H9 (cell line): ENCODE measurements around the gene TELO2. TPM values are rescaled to one million over a fixed set of nuclear protein-coding genes. Genes with fewer than 3 reads are reported as not detected.

ENCODE experiments used
- DNase-seq: peaks from one replicate; pipeline ENCODE4 v3.0.0-alpha.2; 2017
- H2AFZ ChIP-seq: one replicate; pipeline ENCODE4 v1.6.1; 2013; ENCODE audit warnings: mild to moderate bottlenecking, low read length, control low read depth, moderate library complexity
- H2AK5ac ChIP-seq: 2 replicates; pipeline ENCODE4 v1.6.1; 2013; ENCODE audit warnings: low read length, control low read depth, mixed read lengths; ENCODE audit not compliant: insufficient read length
- H2BK120ac ChIP-seq: one replicate; pipeline ENCODE4 v1.6.1; 2013; ENCODE audit warnings: low read depth, mild to moderate bottlenecking, low read length, control low read depth, inconsistent platforms; ENCODE audit not compliant: poor library complexity, severe bottlenecking
- H2BK12ac ChIP-seq: 2 replicates; pipeline ENCODE4 v1.6.1; 2013; ENCODE audit warnings: low read length, control low read depth, mixed read lengths, low read depth; ENCODE audit not compliant: insufficient read length
- H2BK15ac ChIP-seq: 2 replicates; pipeline ENCODE4 v1.6.1; 2013; ENCODE audit warnings: low read depth, low read length, control low read depth
- H2BK20ac ChIP-seq: one replicate; pipeline ENCODE4 v1.6.1; 2013; ENCODE audit warnings: low read depth, mild to moderate bottlenecking, low read length, control low read depth, inconsistent platforms; ENCODE audit not compliant: poor library complexity, severe bottlenecking
- H2BK5ac ChIP-seq: 2 replicates; pipeline ENCODE4 v1.6.1; 2013; ENCODE audit warnings: low read length, control low read depth, mixed read lengths; ENCODE audit not compliant: insufficient read length
- H3K14ac ChIP-seq: 2 replicates; pipeline ENCODE4 v1.6.1; 2013; ENCODE audit warnings: low read length, control low read depth; ENCODE audit not compliant: insufficient read depth
- H3K18ac ChIP-seq: 2 replicates; pipeline ENCODE4 v1.6.1; 2013; ENCODE audit warnings: low read depth, mild to moderate bottlenecking, mixed read lengths, low read length, control low read depth; ENCODE audit not compliant: insufficient read length
- H3K23ac ChIP-seq: 2 replicates; pipeline ENCODE4 v1.6.1; 2013; ENCODE audit warnings: low read length, control low read depth, mixed read lengths, low read depth; ENCODE audit not compliant: insufficient read length
- H3K23me2 ChIP-seq: 2 replicates; pipeline ENCODE4 v1.6.1; 2013; ENCODE audit warnings: low read depth, mild to moderate bottlenecking, mixed read lengths, low read length, control low read depth; ENCODE audit not compliant: insufficient read length, poor library complexity, severe bottlenecking
- H3K27ac ChIP-seq: 2 replicates; pipeline ENCODE4 v1.5.1; 2013; ENCODE audit warnings: low read length, control low read depth, mixed read lengths, low read depth; ENCODE audit not compliant: insufficient read length
- H3K27me3 ChIP-seq: 2 replicates; pipeline ENCODE4 v1.6.1; 2013; ENCODE audit warnings: low read length, control low read depth, inconsistent platforms; ENCODE audit not compliant: insufficient read depth
- H3K4ac ChIP-seq: 2 replicates; pipeline ENCODE4 v1.6.1; 2013; ENCODE audit warnings: low read depth, mild to moderate bottlenecking, control low read depth, inconsistent platforms, low read length, moderate library complexity
- H3K4me1 ChIP-seq: 2 replicates; pipeline ENCODE4 v1.6.1; 2013; ENCODE audit warnings: low read length, control low read depth, inconsistent platforms; ENCODE audit not compliant: insufficient read depth
- H3K4me2 ChIP-seq: 2 replicates; pipeline ENCODE4 v1.6.1; 2013; ENCODE audit warnings: low read length, control low read depth, mixed read lengths; ENCODE audit not compliant: insufficient read length, insufficient read depth
- H3K56ac ChIP-seq: 2 replicates; pipeline ENCODE4 v1.6.1; 2013; ENCODE audit warnings: low read depth, mild to moderate bottlenecking, mixed read lengths, low read length, control low read depth; ENCODE audit not compliant: insufficient read length
- H3K79me1 ChIP-seq: 2 replicates; pipeline ENCODE4 v1.6.1; 2013; ENCODE audit warnings: low read depth, mild to moderate bottlenecking, moderate library complexity, low read length, control low read depth, inconsistent platforms; ENCODE audit not compliant: insufficient read depth, poor library complexity, severe bottlenecking
- H3K79me2 ChIP-seq: 2 replicates; pipeline ENCODE4 v1.6.1; 2013; ENCODE audit warnings: low read length, control low read depth, inconsistent platforms; ENCODE audit not compliant: insufficient read depth
- H3K9ac ChIP-seq: 2 replicates; pipeline ENCODE4 v1.6.1; 2013; ENCODE audit warnings: low read length, control low read depth, mixed read lengths; ENCODE audit not compliant: insufficient read length; ENCODE audit errors: extremely low read depth
- H3K9me3 ChIP-seq: one replicate; pipeline ENCODE4 v1.6.1; 2013; ENCODE audit warnings: low read depth, low read length, inconsistent platforms; ENCODE audit not compliant: control insufficient read depth
- H3T11ph ChIP-seq: one replicate; pipeline ENCODE4 v1.6.1; 2013; ENCODE audit warnings: mild to moderate bottlenecking, low read length, control low read depth, inconsistent platforms
- H4K20me1 ChIP-seq: one replicate; pipeline ENCODE4 v1.6.1; 2013; ENCODE audit not compliant: control insufficient read depth, insufficient read length, insufficient read depth
- H4K5ac ChIP-seq: 2 replicates; pipeline ENCODE4 v1.6.1; 2013; ENCODE audit warnings: low read depth, mild to moderate bottlenecking, mixed read lengths, low read length, control low read depth; ENCODE audit not compliant: insufficient read length
- H4K8ac ChIP-seq: replicated peaks from 2 replicates; pipeline ENCODE4 v1.6.1; 2013; ENCODE audit warnings: low read length, control low read depth, mixed read lengths, low read depth; ENCODE audit not compliant: insufficient read length
- H4K91ac ChIP-seq: 2 replicates; pipeline ENCODE4 v1.6.1; 2013; ENCODE audit warnings: low read depth, mild to moderate bottlenecking, moderate library complexity, mixed read lengths, low read length, control low read depth; ENCODE audit not compliant: insufficient read length
- H3K27ac Mint-ChIP-seq, 3 experiments: 2 replicates in 2 of 3; 3 replicates in 1 of 3; pipeline ENCODE4 v1.8.0; 2020 to 2021; ENCODE audit warnings: mixed read lengths in 3 of 3, mild to moderate bottlenecking in 1 of 3, moderate library complexity in 1 of 3
- H3K27me3 Mint-ChIP-seq: 2 replicates; pipeline ENCODE4 v1.8.0; 2021; ENCODE audit warnings: low read depth, mild to moderate bottlenecking, moderate library complexity, mixed read lengths
- H3K36me3 Mint-ChIP-seq, 3 experiments: 2 replicates in 2 of 3; 3 replicates in 1 of 3; pipeline ENCODE4 v1.8.0; 2020 to 2021; ENCODE audit warnings: low read depth in 3 of 3, mixed read lengths in 3 of 3; ENCODE audit not compliant: insufficient read depth in 1 of 3
- H3K4me1 Mint-ChIP-seq, 2 experiments: 2 replicates each; pipeline ENCODE4 v1.8.0; 2020; ENCODE audit warnings: mixed read lengths in 2 of 2
- H3K4me3 Mint-ChIP-seq, 2 experiments: 2 replicates in 1 of 2; 3 replicates in 1 of 2; pipeline ENCODE4 v1.8.0; 2020 to 2021; ENCODE audit warnings: mild to moderate bottlenecking in 2 of 2, mixed read lengths in 2 of 2, moderate library complexity in 1 of 2
- H3K9me3 Mint-ChIP-seq, 2 experiments: 2 replicates in 1 of 2; 3 replicates in 1 of 2; pipeline ENCODE4 v1.8.0; 2020; ENCODE audit warnings: mild to moderate bottlenecking in 2 of 2, mixed read lengths in 2 of 2, moderate library complexity in 1 of 2
- CTCF ChIP-seq: fragments of 200-600 bp; sonication (generic); conservative IDR thresholded peaks from 3 replicates; pipeline ENCODE4 v1.8.0; 2021; ENCODE audit warnings: antibody characterized with exemption, mild to moderate bottlenecking
- WGBS: extraction: QIAGEN DNeasy Blood & Tissue Kit; methylation state at CpG from one replicate; pipeline ENCODE4 v1.1.7; 2013; ENCODE audit warnings: missing lambda C conversion rate, low lambda C conversion rate, mixed read lengths; ENCODE audit not compliant: insufficient read length; ENCODE audit errors: extremely low coverage; 5-methylcytosine and 5-hydroxymethylcytosine counted together
- total RNA-seq: library from RNA; stranded (reverse); gene quantifications from 2 replicates; pipeline ENCODE4 v1.2.1, GENCODE V29; 2021

TELO2 gene
- total RNA-seq, 1 experiment from 2014 or later: 98.9 TPM

GRCh38 chr16:1461146-1461545, 32.0 kb upstream of the TELO2 start:
- Histone ChIP-seq H3K9ac (no peak overlapping the region), H2BK5ac (no peak overlapping the region), H3K9me3 (no peaks in the 10 kb centered on the region), H3K23me2 (no peaks in the 10 kb centered on the region), H2BK120ac (no peak overlapping the region), H3K4me1 (no peaks in the 10 kb centered on the region), H3K18ac (no peak overlapping the region), H2BK15ac (no peak overlapping the region), H3K27ac (no peak overlapping the region), H2AK5ac (no peak overlapping the region), H4K8ac (no peak overlapping the region), H3K4ac (no peak overlapping the region), H3K56ac (no peak overlapping the region), H3K14ac (no peak overlapping the region), H2AFZ (no peak overlapping the region), H3K4me2 (no peak overlapping the region), H3K79me2 (no peaks in the 10 kb centered on the region), H4K20me1 (no peaks in the 10 kb centered on the region), H2BK20ac (no peak overlapping the region), H3T11ph (no peak overlapping the region), H3K27me3 (no peaks in the 10 kb centered on the region), H4K5ac (no peak overlapping the region), H4K91ac (no peak overlapping the region), H2BK12ac (no peak overlapping the region), H3K23ac (no peak overlapping the region), H3K79me1 (no peaks in the 10 kb centered on the region)
- no CpG with 5 or more reads among the region's 24 CpGs for WGBS
- Mint-ChIP-seq H3K36me3 (peaks cover 2 to 25% (median 21%) of the 10 kb centered on the region in 3 experiments; a peak in 5 of 7 replicates), H3K27me3 (no peaks in the 10 kb centered on the region), H3K27ac (peak overlapping the region in 1 of 3 experiments; percentile 55; a peak in 1 of 7 replicates), H3K4me1 (no peaks in the 10 kb centered on the region), H3K4me3 (no peak overlapping the region), H3K9me3 (no peaks in the 10 kb centered on the region)
- no peak for TF ChIP-seq CTCF
- DNase-seq: no peak
